Tibial nerve (tissue), 4 donors: ENCODE data around the gene SFXN5.

Source experiments
- CTCF ChIP-seq, 5 experiments: fragments of 200-600 bp in 3 of 5; fragments of 450-650 bp in 2 of 5; sonication (generic) in 3 of 5; IDR thresholded peaks; one replicate each; pipeline ENCODE4 v1.5.1; 2016 to 2019; ENCODE audit warnings: antibody characterized with exemption in 5 of 5, mild to moderate bottlenecking in 3 of 5, moderate library complexity in 2 of 5
- EP300 ChIP-seq, 2 donors: sonication (generic); formaldehyde crosslinking; IDR thresholded peaks; one replicate each; pipeline ENCODE4 v1.6.1; 2017; ENCODE audit warnings: antibody characterized with exemption in 2 of 2, mild to moderate bottlenecking in 1 of 2
- POLR2A ChIP-seq, 2 donors: fragments of 450-650 bp; IDR thresholded peaks; one replicate each; pipeline ENCODE4 v1.6.1; 2017; ENCODE audit warnings: antibody characterized with exemption in 2 of 2, mild to moderate bottlenecking in 2 of 2, moderate library complexity in 2 of 2

- no peak for TF ChIP-seq CTCF (IDR thresholded peaks at IDR 0.05)
- no peak for TF ChIP-seq POLR2A (IDR thresholded peaks at IDR 0.05)
- TF ChIP-seq EP300 (IDR thresholded peaks at IDR 0.05), result no peak
Observed at GRCh38 chr2:73079636-73080035, 8.1 kb upstream of the SFXN5 start.
